Activated CD4-positive, alpha-beta T cell treated with anti-CD3 and anti-CD28 coated beads, Interleukin-2, amount 50 U/mL, for 48 hours (primary cell): ENCODE results near the gene ZNF722.
"Not testable (repeated sequence)": the region's sequence is repeated elsewhere in the genome, so short reads cannot be mapped to it uniquely, and the experiment has no call there.

ENCODE experiments used
- DNase-seq, 2 experiments: peaks; one replicate each; pipeline ENCODE4 v3.0.0-alpha.2; 2020

ZNF722 gene

DNA sequence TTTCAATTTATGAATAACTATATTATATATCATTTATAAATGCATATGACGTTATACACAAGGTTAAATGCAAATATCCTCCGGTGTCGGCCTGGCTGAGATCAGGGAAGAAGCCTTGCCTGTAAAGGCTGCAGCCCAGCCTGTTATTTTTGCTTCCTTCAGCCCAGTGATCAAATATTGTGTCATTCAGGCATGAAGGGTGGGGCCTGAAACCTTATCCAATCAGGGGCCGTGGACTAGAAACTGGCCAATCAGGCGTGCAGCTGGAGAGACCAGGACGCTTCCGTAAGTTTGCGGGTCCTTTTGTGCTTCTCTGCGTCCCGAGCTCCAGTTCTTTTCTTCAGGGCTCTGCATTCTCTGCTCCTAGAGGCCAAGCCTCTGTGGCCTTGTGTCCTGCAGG, at the start of gene ZNF722:
TSS of gene ZNF722 (plus strand) at position 301 of the 400 bp plus-strand sequence. CDS start 113 bp downstream, outside the sequence.
- no peak for DNase-seq

DNA sequence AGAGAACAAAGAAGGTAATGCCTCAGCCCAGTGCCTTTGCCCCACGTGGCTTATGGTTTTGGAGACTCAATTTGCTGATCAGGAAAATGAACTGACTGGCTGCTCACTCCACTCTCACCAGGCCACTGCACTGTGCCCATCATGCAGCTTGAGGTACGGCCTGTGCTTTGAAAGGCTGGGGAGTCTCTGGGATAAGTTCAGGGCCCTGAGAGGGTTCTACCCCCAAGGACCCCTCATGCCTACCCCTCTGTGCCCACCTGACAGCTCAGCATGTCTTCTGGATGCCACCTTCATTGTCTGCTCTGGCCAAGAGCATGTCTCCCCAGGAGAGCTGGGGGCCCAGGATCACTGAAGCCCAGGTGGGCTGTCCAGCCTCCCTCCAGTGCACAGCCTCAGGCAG, 45.5 kb upstream of the ZNF722 start:
- DNase-seq = no peak

DNA sequence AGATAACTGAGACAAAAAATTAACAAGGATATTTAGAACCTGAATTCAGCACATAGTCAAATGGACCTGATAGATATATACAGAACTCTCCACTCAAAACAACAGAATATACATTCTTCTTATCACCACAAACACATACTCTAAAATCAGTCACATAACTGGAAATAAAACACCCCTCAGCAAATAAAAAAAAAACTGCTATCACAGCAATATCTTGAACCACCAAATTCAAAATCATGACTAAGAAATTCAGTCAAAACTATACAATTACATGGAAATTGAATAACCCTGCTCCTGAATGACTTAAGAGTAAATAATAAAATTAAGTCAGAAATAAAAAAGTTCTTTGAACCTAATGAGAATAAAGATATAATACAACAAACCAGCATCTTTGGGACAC, 30.0 kb upstream of the ZNF722 start:
- no peak for DNase-seq

DNA sequence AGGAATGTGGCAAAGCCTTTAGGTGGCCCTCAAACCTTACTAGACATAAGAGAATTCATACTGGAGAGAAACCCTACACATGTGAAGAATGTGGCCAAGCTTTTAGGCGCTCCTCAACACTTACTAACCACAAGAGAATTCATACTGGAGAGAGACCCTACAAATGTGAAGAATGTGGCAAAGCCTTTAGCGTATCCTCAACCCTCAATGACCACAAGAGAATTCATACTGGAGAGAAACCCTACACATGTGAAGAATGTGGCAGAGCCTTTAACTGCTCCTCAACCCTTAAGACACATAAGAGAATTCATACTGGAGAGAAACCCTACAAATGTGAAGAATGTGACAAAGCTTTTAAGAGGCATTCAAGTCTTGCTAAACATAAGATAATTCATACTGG, 16.8 kb downstream of the ZNF722 start:
- not testable (repeated sequence) for DNase-seq

DNA sequence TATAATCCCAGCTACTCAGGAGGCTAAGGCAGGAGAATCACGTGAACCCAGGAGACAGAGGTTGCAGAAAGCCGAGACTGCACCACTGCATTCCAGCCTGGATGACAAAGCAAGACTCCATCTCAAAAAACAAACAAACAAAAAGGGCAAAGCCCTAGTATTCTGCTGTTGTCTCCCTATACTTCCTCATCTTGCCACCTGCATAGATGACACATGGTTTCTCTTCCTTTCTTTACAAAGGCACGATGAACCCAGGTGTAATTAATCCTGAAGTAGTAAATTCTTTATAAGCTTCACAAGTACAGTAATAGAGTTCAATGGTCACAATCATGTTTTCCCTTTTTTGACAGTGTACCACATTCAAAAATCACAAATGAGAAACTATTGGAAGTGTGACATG, 36.7 kb downstream of the ZNF722 start:
- no peak for DNase-seq

DNA sequence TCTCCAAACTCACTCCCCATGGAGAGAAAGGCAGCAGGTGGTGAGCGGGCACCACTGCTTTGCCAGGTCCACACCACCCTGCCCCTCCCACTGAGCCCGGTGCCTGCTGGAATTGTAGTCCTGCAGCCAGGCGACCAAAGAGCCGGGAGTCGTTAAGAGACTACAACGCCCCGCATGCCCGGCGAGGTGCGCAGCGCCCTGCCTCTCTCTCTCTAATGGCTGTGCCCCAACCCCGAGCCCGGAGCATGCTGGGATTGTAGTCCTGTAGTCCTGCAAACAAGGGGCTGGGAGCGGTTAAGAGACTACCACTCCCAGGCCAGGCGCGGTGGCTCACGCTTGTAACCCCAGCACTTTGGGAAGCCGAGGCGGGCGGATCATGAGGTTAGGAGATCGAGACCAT, 38.4 kb downstream of the ZNF722 start:
- no peak for DNase-seq

DNA sequence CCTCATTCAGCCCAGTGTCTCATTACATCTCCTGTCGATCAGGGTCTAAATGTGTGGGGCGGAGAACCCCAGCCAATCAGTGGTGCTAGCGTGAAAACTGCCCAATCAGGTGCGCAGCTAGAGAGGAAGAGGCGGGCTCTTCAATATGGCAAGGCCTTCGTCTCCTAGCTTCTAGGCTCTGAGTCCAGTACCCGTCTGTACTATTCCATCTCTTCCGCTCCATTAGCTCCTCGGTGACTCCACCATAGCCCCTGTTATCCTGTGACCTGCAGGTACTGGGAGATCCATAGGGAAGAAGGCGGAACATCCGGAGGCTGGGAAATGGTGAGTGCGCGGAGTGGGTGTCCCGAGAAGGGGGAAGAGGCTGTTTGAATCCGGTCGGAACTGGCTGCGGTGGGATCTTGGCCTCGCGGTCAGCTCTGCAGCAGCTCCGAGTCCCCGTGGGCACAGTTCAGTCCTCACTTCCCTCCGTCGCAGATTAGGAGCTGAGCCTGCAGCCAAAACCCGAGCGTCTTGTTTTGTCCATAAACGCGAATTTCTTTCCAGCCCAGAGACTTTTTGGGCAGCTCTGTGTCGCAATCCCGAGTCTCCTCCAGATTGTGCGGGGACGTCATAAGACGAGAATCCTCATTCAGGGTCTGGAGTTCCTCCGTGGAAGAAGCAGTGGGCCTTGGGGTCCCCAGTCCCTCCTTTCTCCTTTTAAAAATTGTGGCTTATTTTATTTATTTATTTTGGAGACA, 46.8 kb downstream of the ZNF722 start, which contains the start of gene ZNF727:
TSS of gene ZNF727 (plus strand) at position 134 of the 740 bp plus-strand sequence. CDS start at position 322, 188 bp downstream.
- DNase-seq = no peak

DNA sequence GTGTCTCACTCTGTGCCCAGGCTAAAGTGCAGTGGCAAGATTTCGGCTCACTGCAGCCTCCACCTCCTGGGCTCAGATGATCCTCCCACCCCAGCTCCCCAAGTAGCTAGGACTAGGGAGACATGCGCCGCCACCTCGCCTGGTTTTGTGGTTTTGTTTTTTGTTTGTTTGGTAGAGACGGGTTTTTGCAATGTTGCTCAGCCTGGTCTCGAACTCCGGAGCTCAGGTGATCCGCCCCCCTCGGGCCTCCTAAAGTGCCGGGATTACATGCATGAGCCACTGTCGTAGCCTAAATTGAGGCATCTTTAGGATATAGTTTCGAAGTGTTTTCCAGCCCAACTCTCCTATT, 47.4 kb downstream of the ZNF722 start:
- no peak for DNase-seq
